HG02981 (cell line): ENCODE data around the gene LIPJ.

Experiments used
- ATAC-seq: cut with Tn5 transposase; IDR thresholded peaks from one replicate; pipeline ENCODE4 v1.9.1; 2021; ENCODE audit warnings: mild to moderate bottlenecking, moderate library complexity; ENCODE audit not compliant: unreplicated experiment

Gene LIPJ

GRCh38 chr10:88592906-88593305, 6.3 kb downstream of the LIPJ start:
- no peak for ATAC-seq

GRCh38 chr10:88594482-88594881, 7.9 kb downstream of the LIPJ start:
- no peak for ATAC-seq

GRCh38 chr10:88598055-88598454, 11.5 kb downstream of the LIPJ start:
- ATAC-seq: peak; percentile 91

GRCh38 chr10:88608052-88608732, 21.6 kb downstream of the LIPJ start:
- no peak for ATAC-seq

GRCh38 chr10:88608780-88609179, 22.2 kb downstream of the LIPJ start:
- ATAC-seq: no peak

GRCh38 chr10:88616250-88616977, 29.9 kb downstream of the LIPJ start:
- ATAC-seq: no peak

GRCh38 chr10:88617772-88618300, 31.3 kb downstream of the LIPJ start:
- no peak for ATAC-seq

GRCh38 chr10:88618496-88618895, 31.9 kb downstream of the LIPJ start:
- ATAC-seq: no peak

- ATAC-seq: no peak
Measured at GRCh38 chr10:88620441-88620840, 33.9 kb downstream of the LIPJ start.

- ATAC-seq: no peak
Measured at GRCh38 chr10:88623835-88624234, 37.3 kb downstream of the LIPJ start.

- ATAC-seq: no peak
Measured at GRCh38 chr10:88624840-88625239, 38.3 kb downstream of the LIPJ start.

- no peak for ATAC-seq
Measured at GRCh38 chr10:88640186-88640585, 53.6 kb downstream of the LIPJ start.

GRCh38 chr10:88642209-88642608, 55.6 kb downstream of the LIPJ start:
- ATAC-seq: no peak

GRCh38 chr10:88642963-88643362, 56.4 kb downstream of the LIPJ start:
- no peak for ATAC-seq

GRCh38 chr10:88647061-88647615, 60.6 kb downstream of the LIPJ start:
- no peak for ATAC-seq

- ATAC-seq: no peak
Measured at GRCh38 chr10:88651101-88651551, 64.6 kb downstream of the LIPJ start.

- no peak for ATAC-seq
Measured at GRCh38 chr10:88652616-88653015, 66.1 kb downstream of the LIPJ start.
